Measurements from ENCODE around the gene MAVS.
"Not testable (repeated sequence)": the region's sequence is repeated elsewhere in the genome, so short reads cannot be mapped to it uniquely, and the experiment has no call there.

MAVS gene

GRCh38 chr20:3871550-3872265 is 25.1 kb downstream of the MAVS start:
- no peak for TF ChIP-seq CTCF (IDR thresholded peaks at IDR 0.05; ENCODE audit: low read length, missing control alignments)
- DNase-seq (ENCODE audit: low read depth): no peak
- no peak overlapping the region for H3K4me3 ChIP-seq (replicated peaks; ENCODE audit: low read depth, low read length)

- no peak overlapping the region for H3K4me3 ChIP-seq (replicated peaks; ENCODE audit: low read depth, low read length)
- no peak for DNase-seq (ENCODE audit: low read depth)
- TF ChIP-seq CTCF (IDR thresholded peaks at IDR 0.05; ENCODE audit: low read length, missing control alignments): no peak
These were observed 26.9 kb downstream of the MAVS start for GRCh38 chr20:3873507-3873906.

- DNase-seq (ENCODE audit: low read depth): no peak
- no peak overlapping the region for H3K4me3 ChIP-seq (replicated peaks; ENCODE audit: low read depth, low read length)
- no peak for TF ChIP-seq CTCF (IDR thresholded peaks at IDR 0.05; ENCODE audit: low read length, missing control alignments)
These were observed 27.7 kb downstream of the MAVS start for GRCh38 chr20:3874194-3874844.

- no peak for DNase-seq (ENCODE audit: low read depth)
- no peak for TF ChIP-seq CTCF (IDR thresholded peaks at IDR 0.05; ENCODE audit: low read length, missing control alignments)
- H3K4me3 ChIP-seq (replicated peaks; ENCODE audit: low read depth, low read length): no peak overlapping the region
These were observed 28.8 kb downstream of the MAVS start for GRCh38 chr20:3875378-3875974.

- no peak overlapping the region for H3K4me3 ChIP-seq (replicated peaks; ENCODE audit: low read depth, low read length)
- DNase-seq (ENCODE audit: low read depth): no peak
- no peak for TF ChIP-seq CTCF (IDR thresholded peaks at IDR 0.05; ENCODE audit: low read length, missing control alignments)
These were observed 29.4 kb downstream of the MAVS start for GRCh38 chr20:3876000-3876399.

- no peak for TF ChIP-seq CTCF (IDR thresholded peaks at IDR 0.05; ENCODE audit: low read length, missing control alignments)
- no peak for DNase-seq (ENCODE audit: low read depth)
- H3K4me3 ChIP-seq (replicated peaks; ENCODE audit: low read depth, low read length): no peak overlapping the region
These were observed 30.0 kb downstream of the MAVS start for GRCh38 chr20:3876676-3877075.

GRCh38 chr20:3878921-3879274 is 32.3 kb downstream of the MAVS start:
- not testable (repeated sequence) for H3K4me3 ChIP-seq (replicated peaks; ENCODE audit: low read depth, low read length); DNase-seq (ENCODE audit: low read depth)

Measured in fibroblast of pulmonary artery (primary cell).